GM19025 (cell line): ENCODE measurements around the gene BICDL1.
"Not testable (repeated sequence)": the region's sequence is repeated elsewhere in the genome, so short reads cannot be mapped to it uniquely, and the experiment has no call there.

Experiments
- ATAC-seq: cut with Tn5 transposase; IDR thresholded peaks from one replicate; pipeline ENCODE4 v1.9.1; 2021; ENCODE audit warnings: mild to moderate bottlenecking, low read depth, moderate library complexity; ENCODE audit not compliant: unreplicated experiment

BICDL1 gene

GRCh38 chr12:119998471-119999245 is 9.6 kb downstream of the BICDL1 start:
- no peak for ATAC-seq

- ATAC-seq, result no peak
Measured at GRCh38 chr12:120000556-120000955, 11.5 kb downstream of the BICDL1 start.

DNA sequence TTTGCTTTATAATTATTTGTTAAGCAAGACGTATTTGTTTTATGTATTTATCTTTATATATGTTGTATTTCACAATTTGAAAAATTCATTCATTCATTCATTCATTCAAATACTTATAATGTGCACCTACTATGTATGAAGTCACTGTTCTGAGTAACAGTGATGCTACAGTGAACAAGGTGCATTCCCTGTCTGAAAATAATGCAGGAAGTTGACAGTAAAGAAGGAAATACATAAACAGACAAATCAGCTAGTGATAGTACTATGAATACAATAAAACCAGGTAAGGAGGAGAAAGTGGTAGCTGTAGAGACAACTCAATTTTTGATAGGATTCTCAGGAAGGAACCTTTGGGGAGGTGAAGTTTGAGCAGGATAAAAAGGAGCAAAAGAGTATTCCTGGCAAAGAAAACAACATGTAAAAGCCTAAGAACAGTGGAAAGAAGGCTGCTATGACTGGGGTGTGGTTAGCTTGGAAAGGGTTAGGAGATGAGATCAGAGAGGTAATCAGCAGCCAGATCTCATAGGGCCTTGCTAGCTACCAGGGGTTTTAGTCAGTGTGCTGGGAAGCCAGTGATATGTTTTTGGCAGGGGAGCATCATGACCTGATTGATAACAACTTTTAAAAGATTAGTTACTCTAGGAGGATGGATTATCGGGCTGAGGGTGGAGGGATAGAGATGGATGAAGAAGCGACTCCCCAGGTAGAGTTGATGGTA is 17.4 kb downstream of the BICDL1 start:
- ATAC-seq, result no peak

GRCh38 chr12:120007272-120007671 is 18.2 kb downstream of the BICDL1 start:
- ATAC-seq, result no peak

- no peak for ATAC-seq
Measured at GRCh38 chr12:120010661-120011230, 21.7 kb downstream of the BICDL1 start.

GRCh38 chr12:120012067-120012621 is 23.1 kb downstream of the BICDL1 start:
- ATAC-seq, result peak; percentile 83

GRCh38 chr12:120013659-120014380 is 24.8 kb downstream of the BICDL1 start:
- no peak for ATAC-seq

DNA sequence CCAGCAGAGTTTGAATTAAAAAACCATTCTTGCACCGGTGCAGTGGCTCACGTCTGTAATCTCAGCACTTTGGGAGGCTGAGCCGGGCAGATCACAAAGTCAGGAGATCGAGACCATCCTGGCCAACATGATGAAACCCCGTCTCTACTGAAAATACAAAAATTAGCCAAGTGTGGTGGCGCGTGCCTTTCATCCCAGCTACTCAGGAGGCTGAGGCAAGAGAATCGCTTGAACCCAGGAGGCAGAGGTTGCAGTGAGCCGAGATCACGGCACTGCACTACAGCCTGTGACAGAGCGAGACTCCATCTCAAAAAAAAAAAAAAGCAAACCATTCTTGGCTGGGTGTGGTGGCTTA is 25.3 kb downstream of the BICDL1 start:
- not testable (repeated sequence) for ATAC-seq

- no peak for ATAC-seq
Measured at GRCh38 chr12:120015313-120015712, 26.3 kb downstream of the BICDL1 start.

DNA sequence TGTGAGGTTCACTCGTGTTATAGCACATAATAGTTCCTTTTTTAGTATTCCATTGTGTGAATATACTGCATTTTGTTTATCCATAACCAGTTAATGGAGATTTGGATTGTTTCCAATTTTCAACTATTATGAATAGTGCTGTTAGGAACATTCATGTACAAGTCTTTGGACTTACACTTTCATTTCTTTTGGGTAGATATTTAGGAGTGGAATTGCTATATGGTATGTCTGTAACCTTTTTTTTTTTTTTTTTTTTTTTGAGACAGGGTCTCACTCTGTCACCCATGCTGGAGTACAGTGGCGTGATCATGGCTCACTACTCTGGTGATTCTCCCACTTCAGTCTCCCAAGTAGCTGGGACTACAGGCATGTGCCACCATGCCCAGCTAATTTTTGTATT is 27.2 kb downstream of the BICDL1 start:
- ATAC-seq, result not testable (repeated sequence)

- ATAC-seq, result no peak
Measured at GRCh38 chr12:120019197-120019596, 30.2 kb downstream of the BICDL1 start.

DNA sequence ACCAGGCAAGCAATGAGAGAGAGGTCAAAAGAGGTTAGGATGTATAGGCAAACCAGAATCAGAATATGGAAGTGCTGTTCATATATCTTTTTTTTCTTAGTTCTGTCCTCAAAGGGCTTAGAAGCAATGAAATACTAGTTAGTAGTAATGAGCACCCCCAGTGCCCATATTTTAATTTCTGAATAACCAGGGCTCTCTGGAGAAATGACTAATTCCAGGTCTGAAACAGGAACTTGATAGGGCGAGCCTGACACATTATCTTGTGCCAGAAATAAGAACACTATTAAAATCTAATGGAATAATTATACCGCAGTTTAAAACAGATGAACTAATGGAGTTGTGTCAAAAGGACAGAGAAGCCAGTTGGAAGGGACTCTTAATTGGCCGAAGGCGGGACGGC is 30.9 kb downstream of the BICDL1 start:
- no peak for ATAC-seq

- no peak for ATAC-seq
Measured at GRCh38 chr12:120024193-120024592, 35.2 kb downstream of the BICDL1 start.

DNA sequence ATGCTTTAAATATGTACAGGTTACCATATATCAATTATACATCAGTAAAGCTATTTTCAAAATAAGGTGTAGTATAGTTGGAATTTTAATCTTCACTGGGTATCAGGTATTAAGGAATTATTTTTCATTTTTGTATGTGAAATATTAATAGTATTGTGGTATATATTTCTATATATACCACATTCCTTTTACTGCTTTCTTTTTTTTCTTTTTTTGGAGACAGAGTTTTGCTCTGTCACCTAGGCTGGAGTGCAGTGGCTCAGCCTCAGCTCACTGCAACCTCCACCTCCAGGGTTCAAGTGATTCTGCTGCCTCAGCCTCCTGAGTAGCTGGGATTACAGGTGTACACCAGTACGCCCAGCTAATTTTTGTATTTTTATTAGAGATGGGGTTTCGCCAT is 36.6 kb downstream of the BICDL1 start:
- ATAC-seq, result no peak

GRCh38 chr12:120032242-120032641 is 43.2 kb downstream of the BICDL1 start:
- no peak for ATAC-seq

- ATAC-seq, result no peak
Measured at GRCh38 chr12:120037851-120038250, 48.8 kb downstream of the BICDL1 start.

DNA sequence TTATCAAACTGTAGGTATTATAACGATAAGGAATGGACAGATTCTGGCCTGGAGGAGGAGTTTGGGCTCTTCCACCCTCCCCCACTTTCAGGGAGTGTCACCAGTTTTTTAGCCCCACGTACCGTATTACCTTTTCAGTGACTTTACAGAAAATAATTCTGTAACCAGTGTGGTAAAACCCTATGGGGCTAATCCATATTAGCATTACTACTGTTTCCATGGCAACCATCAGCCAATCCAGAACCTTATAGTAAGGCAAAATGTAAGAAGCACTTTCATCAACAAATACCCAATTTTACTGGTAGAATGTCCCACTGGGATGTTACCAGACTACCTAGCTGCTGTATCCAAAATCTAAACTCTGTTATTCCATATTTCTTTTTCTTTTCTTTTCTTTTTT is 50.7 kb downstream of the BICDL1 start:
- no peak for ATAC-seq

GRCh38 chr12:120041386-120042231 is 52.6 kb downstream of the BICDL1 start:
- no peak for ATAC-seq

DNA sequence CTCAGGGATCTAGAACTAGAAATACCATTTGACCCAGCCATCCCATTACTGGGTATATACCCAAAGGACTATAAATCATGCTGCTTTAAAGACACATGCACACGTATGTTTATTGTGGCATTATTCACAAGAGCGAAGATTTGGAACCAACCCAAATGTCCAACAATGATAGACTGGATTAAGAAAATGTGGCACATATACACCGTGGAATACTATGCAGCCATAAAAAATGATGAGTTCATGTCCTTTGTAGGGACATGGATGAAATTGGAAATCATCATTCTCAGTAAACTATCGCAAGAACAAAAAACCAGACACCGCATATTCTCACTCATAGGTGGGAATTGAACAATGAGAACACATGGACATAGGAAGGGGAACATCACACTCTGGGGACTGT is 56.3 kb downstream of the BICDL1 start:
- not testable (repeated sequence) for ATAC-seq

DNA sequence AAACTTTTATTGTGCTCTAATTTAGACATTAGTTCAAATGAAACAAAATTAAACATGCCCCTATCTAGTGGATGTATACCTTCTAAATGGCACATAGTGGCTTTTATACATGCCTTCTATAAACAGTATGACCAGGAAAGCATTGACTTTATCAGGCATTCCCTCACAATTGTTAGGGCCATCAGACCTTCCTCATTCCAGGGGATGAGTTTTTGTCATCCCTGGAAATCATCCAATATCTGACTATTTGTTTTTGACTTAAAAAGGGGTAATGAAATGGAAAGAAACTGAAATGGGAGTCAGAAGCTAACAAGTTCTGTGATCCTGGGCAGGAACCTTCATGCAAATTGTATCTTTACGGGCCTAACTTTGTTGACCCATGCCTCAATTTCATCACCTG is 58.0 kb downstream of the BICDL1 start:
- ATAC-seq, result no peak
